ENCODE data around the gene ROBO1.

DNA sequence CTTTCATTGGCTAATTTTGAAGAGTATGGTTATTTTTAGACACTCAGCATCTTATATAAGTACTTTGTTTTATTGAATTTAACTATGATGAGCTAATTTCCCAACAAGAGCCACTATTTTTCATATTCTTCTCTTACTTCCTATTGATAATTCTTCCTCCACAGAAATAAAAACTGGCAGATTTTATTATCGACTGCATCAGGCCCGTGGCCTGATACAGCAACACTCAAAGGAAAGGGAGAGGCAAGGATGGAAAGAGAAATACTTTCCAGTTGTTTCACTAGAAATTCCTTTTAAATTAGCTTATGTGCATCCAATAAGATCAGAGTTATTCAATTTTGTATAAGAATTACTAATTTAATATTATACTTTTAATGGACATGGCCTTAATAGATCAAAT is 886.3 kb downstream of the ROBO1 start:
- TF ChIP-seq, protein P1, sequence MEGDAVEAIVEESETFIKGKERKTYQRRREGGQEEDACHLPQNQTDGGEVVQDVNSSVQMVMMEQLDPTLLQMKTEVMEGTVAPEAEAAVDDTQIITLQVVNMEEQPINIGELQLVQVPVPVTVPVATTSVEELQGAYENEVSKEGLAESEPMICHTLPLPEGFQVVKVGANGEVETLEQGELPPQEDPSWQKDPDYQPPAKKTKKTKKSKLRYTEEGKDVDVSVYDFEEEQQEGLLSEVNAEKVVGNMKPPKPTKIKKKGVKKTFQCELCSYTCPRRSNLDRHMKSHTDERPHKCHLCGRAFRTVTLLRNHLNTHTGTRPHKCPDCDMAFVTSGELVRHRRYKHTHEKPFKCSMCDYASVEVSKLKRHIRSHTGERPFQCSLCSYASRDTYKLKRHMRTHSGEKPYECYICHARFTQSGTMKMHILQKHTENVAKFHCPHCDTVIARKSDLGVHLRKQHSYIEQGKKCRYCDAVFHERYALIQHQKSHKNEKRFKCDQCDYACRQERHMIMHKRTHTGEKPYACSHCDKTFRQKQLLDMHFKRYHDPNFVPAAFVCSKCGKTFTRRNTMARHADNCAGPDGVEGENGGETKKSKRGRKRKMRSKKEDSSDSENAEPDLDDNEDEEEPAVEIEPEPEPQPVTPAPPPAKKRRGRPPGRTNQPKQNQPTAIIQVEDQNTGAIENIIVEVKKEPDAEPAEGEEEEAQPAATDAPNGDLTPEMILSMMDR (IDR thresholded peaks at IDR 0.05) = no peak
- no peak for TF ChIP-seq POLR2A (IDR thresholded peaks at IDR 0.05)

Measured in thyroid gland (tissue), 4 donors.